GM18517 (cell line): ENCODE results near the gene MIPOL1.

ENCODE experiments used
- ATAC-seq: cut with Tn5 transposase; IDR thresholded peaks from one replicate; pipeline ENCODE4 v1.9.1; 2021; ENCODE audit warnings: mild to moderate bottlenecking, moderate library complexity; ENCODE audit not compliant: unreplicated experiment

Gene MIPOL1

DNA sequence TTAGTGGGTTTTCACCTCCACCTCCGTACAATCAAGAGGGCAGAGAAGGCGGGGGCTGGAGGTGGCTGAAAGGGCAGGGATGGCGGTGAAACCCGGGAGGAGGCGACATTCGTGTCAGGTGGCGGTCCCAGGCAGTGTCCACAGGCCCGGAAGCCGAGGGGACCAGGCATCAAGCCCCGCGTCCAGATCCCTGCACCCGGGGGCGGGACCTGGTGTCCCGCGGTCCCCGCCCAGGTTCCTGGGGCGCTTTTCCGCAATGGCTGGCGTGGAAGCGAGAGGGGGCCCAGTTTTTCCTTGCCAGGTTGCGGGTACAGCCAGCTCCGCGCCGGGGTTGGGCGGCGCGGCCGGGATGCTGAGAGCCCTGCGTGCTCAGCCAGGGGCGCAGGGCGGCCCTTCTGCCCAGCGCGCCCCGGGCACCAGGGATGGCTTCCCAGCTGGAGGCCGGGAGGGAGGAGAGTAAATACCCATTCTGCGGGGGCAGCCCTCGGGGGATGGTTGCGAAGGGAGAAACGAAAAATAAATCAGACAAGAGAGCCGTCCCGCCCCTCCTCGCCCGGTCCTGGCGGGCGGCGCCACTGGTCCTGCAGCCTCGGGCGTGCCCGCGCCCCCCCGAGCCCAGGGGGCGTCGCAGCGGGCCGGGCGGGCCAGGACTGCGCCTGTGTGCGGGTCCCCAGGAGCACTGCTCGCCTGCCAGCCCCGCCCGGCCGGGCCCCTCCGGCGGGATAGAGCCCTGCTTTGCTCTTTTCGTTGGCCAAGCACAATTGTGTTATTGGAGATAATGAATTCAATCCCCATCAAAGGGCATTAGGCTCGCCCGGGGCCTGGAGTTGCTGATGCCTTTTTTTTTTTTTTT lies 385.8 kb downstream of the MIPOL1 start:
- no peak for ATAC-seq

DNA sequence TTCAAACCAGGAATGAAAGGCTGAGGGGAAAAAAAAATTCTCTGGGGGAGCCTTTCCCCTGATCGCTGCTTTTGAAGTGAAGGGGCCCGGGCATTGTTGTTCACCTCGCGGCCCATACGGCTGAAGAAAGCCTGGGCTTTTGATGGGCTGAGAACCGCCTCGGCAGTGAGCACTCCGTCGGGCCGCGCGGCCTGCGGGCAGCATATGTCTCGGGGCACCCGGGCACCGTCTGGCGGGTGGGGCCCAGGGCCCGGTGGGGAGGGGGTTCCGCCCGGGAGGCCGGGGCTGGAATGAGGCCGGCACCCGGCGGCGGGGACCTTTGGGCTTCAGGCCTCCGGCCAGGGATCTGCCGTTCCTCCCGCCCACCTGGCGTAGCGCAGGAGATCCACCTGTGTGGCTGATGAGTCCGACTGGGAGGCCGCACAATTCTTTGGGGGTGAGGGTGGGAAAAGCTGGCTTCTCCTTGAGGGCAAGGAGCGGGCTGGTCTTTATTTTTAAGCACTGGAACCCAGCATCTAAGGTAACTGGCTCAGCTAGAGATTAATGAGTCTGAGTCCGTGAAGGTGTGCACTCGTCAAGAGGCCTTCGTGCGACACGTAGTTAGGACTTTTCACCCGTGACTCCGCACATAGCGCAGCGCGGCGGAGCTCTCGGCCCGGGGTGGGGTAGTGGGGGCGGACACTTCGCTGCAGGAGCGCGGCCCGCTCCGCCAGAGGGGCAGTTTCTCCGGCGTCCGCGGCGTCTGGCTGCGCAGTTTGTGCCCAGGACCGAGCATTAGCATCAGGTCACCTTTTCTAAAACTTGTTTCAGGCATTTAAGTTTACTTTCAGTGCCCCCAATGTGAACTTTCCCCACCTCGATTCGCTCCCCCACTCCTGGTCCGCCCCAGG lies 386.7 kb downstream of the MIPOL1 start:
- no peak for ATAC-seq

DNA sequence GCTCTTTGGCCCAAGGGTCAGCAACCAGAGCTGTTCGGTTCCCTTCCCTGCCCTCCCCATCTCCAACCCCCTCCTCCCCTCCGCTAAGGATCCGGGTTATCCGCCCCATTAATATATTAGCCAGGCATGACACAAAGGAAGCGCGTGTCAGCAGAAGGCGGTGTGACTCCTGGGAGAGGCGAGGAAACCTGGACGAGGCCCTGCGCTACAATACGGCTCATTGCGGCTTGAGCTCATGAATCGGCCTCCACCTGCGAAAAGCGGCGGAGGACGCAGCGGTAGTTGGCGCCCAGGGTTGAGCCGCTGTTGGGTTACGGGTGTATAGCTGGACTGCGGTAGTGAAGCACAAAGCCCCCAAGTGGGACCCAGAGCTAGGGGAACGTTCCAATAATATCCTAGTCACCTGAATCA lies 387.4 kb downstream of the MIPOL1 start:
- ATAC-seq: no peak

DNA sequence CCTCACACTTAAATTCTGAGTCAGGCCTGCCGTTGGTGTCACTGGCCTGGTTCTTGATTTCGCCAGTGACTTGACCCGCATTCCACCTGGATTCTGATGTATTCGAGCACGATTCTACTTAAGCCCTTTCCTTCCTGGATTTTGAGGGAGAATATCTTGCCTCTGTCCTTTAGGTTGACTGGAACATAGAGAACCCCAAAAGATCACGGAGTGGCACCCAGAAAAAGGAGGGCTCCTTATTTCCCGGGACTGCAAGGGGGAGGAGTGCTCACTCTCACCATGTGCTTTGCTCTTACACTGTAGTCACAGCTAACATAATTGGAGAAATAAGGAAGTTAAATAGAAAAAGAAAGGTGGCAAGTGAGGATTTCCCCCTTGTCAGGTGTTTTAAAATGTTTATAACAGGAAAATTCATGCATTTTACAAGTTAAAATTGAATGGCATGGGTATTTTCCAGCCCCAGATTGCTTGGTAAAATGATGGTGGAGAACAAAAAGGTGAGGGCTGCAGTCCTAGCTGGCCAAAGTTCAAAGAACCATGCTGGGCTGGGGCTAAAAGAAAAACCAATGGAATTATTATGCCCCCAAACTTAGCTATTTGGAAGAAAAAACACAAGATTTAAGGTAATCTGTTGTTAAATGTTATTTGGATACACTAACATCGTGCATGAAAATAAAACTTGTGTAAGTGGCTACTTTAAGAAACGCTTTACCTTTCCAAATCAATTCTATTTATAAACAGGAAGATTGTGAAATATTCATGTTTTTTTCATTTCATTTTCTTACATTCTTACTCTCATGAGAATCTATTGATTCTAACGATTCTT lies 388.4 kb downstream of the MIPOL1 start:
- ATAC-seq: no peak

DNA sequence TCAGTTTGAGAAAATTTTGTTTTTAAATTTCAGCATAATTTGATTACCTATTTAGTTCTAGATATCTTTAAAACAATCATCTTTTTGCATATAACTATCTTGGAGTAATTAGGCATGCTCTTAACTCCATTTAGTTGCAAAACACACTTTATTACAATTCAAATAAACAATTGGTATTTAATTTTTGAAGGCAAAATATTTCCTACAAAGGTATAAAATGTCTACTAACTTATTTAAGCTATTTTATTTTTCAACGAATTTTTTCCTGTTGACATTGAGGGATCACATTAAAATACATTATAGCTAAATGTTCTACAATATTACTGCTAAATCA lies 389.0 kb downstream of the MIPOL1 start:
- ATAC-seq: no peak

DNA sequence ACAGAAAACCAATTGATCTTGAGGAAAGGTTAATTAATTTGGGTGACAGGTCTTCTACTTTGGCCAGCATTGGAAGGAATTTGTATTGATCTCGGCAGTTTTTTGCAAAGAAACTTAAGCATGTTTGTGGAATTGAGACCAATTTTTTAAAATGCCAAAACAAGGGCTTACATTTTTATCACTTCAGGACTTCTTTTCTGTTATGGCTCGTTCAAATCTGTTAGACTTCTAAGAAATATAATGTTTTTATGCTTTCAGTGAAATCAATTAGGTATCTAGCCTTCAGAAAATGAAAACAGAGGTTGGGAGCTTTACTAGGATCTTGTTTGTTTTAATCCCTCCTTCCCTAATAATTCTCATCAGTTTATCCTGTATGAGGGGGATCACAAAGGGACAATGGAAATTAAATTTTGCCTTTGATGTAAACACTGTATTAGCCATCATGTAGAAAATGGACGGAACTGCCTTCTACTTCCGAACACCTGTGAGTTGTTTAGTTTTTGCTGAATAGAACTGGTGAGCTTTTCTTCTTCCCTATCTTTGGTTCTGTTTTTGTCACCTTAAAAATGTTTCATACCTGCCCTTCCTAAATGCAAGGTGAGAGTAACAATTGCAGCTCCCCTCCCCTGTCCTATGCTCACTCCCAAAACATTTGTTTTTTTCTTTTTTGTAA lies 389.5 kb downstream of the MIPOL1 start:
- no peak for ATAC-seq

DNA sequence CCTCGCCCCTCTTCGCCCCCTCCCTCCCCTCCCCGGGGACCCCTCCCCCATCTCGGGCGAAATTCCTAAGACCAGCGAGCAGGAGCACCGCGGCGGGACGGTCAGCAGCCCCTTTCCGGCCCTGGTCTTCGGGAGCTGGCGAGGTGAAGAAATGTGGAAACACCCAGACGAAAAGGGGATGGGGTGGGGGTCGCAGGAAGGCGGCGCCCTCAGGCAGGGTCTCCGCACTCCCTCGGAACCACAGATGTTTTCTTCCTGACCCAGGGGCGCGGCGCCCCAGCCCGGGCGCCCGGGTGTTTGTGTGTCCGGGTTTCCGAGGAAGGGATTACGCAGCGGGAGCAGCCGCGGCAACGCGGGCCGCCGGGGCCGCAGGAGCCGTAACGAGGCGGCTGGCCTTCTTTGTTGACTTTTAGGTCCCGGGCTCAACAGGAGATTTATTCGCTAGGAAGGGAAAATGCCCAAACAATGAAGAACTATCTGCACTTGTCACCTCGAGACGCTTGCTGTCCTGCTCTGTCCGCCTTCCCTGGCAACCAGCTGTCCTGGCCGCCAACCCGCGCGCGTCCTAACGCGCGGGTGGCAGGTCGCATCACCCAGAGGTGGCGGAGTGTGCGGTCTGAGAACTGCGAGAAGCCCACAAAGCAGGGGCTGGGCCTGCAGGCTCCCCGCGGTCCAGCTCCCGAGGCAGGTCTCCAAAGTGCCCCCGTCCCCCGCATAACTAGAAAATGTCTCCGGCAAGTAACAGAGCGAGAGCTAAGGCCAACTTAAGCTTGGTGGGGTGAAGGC lies 390.3 kb downstream of the MIPOL1 start:
- no peak for ATAC-seq

DNA sequence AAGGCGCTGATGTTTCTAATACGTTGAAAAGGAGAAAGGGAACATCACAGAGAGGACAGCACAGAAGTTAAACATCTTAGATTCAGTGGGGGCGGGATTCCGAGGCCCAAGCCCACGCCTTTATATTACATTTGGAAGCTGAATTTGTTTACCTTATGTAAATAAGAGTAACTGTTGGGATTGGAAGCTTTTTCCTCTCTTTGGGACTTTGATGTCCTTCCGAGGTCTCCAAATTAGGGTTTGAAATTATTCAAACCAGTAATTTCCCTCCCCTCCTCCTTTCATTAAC lies 390.9 kb downstream of the MIPOL1 start:
- no peak for ATAC-seq

DNA sequence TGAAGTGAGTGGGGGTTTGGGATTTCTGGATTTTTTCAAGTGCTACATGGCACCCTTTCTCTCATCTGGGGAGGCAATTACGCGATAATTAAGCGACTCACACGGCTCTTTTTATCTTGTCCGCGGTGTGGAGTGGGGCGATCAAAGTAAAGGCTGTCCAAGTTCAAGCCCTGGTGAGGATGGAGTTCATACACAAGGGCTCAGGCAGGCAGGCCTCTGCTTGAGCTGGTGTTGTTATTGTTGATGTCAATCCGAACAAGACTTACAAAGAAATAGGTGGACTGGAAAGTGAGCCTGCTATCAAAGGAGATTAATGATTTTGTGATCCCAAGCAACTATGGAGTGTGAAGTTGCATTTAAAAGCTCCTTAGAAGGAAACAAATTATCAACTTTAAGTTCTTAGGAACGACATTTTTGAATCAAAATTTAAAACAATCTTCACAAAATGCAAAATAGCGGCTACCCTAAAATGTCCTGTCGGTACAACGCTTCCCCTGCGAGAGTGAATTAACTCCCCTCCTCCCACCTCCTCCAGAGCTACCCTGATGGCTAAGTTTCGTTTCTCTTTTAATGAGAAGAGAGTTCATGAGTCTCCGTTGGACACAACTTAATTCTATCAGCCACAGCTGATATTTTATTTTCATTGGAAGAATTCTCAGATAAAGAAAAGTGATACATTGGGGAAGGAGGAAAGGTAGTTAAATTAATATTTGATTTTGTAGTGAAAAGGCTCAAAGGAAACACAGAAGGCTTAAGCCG lies 391.4 kb downstream of the MIPOL1 start:
- no peak for ATAC-seq

DNA sequence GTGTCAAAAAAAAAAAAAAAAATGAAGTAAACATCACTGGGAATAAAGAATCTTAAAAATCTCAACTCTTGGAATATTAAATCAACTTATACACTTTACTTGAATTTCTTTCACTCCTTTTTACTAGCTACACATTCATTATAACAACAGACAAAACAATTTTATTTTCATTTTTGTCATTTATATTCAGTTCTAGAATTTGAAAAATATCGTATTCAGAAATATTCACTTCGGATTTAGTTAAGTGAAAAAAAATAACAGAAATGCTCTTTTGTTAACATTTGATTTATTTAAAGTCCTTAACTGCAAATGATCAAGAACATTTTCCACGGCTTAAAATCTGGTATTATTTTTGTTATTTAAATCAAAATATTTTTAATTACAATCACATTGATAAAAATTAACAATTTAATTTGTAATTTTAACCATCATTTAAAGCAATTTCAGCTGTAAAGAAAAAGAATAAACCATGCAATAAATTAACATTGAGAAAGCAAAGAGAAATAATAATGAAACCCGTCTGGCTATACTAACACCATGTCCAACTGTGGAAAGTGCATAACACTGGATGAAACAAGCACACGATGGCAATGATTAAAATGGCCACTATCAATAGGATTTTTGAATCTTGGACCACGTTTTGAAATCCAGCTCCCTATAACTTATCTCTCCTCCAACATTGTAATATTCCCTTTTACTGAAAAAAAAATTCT lies 392.1 kb downstream of the MIPOL1 start:
- no peak for ATAC-seq

DNA sequence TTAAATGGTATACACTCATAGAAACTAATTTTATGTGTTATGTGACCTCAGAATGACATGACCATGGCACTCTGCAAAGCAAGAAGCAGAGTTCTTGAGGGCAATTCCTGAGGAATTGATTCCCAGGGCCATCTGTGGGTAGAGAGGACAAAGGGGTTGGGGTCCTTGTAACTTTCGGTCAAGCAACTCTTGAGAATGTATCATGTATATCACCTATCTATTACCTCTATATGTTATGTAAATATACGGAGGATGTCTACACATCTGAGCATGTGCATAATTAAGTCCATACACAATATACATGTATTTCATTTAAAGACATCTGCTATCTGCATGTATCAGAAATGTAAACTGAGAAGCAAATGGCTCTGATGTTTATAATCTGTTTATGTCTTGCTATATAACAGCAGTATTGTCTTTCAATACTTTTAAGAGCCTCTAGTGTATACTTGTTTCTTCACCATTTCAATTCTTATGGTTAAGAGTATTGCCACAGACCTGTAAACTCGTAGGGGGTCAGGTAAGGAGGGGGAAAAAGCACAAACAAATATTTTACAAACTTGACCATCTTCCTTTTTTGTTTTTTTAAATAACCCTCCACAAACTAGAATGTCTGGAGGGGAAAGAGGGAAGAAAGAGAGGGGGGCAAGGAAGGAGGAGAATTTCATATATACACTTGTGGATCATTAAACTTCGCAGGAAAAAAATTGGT lies 392.8 kb downstream of the MIPOL1 start:
- ATAC-seq: no peak

DNA sequence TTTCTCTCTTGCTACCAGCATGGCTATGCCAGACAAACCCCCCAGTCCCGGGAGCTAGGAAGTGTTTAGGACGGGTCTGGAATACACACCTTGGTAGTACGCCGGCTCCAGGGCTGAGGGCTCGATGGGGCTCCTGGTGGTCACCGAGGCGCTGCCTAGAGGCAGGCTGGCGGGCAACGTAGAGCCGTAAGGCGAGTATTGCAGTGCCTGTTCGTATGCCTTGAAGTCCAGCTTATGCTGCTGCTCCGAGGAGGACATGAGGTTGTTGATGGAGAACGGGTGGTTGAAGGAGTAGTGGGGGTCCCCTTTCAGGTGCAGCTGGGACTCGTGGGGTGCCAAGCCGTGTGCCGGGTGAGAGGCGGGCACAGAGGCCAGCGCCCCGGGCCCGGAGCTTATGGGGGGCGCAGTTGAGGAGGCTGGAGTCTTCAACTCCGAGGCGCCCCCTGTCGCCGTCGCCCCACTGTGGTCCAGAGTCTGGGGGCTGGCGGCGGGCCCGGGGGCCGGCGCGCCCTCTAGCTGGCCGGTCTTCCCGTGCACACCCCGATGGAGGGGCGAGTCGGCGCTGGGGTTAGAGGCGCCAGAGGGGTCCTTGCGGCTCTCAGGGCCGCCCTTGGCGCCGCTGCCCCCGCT lies 393.7 kb downstream of the MIPOL1 start:
- ATAC-seq: no peak

DNA sequence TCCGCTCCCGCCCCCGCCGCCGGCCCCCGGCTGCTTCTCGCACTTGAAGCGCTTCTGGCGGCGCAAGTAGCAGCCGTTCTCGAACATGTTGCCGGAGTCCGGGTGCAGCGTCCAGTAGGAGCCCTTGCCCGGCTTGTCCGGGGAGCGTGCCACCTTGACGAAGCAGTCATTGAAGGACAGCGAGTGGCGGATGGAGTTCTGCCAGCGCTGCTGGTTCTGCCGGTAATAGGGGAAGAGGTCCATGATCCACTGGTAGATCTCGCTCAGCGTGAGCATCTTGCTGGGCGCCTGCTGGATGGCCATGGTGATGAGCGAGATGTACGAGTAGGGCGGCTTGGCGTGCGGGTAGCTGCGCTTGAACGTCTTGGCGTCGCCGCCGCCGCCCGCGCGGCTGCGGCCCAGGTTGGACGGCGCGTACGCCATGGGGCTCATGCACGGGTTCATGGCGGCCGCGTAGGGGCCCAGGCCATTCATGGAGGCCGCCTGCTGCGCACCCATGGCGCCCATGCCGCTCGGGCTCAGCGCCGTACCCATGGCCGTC lies 394.3 kb downstream of the MIPOL1 start:
- ATAC-seq: no peak

DNA sequence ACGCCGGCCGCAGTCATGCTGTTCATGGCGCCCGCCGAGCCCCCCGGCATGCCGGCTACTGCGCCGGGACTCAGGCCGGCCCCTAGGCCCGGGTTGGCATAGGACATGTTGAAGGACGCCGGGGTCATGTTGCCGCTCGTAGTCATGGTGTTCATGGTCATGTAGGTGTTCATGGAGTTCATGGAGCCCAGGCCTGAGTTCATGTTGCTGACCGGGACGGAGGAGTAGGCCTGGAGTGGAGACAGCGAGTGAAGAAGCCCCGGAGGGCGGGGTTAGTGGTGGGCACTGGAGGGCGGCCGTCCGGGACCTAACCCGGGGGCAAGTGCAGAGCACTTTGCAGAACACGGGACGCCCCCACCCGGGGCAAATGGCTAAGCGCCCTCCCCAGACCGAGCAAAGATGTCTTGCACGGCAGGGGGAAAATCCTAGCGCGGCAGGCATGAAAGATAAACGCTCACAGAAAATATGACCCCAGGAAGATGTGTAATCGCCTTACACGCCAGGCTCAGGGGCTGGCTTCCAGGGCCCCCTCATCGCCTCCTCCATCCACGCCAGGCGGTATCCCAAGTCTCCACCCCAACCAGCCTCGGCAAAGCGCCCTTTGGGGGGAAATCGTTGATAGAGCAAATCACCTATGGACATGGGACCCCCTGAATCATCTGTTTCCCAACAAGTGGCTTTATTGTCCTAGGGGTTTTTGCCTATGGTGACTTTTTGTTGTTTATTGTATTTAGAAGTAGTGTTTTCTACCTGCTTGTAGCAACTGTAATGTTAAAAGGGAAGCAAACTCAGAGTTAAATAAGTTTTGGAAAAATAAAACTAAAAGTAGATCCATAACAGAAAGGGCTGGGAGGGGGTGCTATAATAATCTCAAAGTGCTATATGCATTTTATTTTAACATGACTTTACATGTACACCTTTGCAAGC lies 395.0 kb downstream of the MIPOL1 start:
- no peak for ATAC-seq

DNA sequence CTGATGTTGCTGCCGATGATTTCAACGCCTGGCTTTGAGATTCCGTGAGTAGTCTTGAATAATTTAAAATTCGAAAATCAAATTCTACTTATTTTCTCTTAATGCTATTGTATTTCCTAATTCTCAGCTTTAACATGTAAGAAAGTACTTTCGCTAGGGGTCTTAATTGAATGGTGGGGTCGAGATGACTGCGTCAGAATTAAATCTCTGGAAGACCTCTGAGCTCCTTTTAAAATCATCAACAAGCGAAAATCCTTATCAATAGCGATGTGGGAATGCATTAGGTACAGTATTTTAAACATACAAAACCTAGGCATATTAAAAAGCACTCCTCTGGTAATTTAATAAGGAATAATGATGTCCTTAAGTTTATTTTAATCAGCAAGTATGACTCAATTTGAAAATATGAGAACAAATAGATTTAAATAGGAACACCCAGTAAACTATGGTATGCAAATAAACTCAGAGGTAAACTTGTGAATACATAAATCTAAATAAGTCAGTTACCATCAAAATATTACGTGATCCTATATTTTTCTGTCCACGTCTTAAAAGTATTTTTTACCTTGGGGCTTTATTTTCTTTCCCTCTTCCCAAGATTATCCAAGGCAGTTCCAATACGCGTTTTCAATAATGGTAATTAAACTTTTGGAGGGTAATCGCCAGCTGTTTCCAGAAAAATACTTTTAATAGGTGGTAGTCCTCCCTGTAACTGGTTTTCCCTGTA lies 395.9 kb downstream of the MIPOL1 start:
- no peak for ATAC-seq
